H1 (cell line): ENCODE data around the gene FCRL4. TPM values are rescaled to one million over a fixed set of nuclear protein-coding genes. Genes with fewer than 3 reads are reported as not detected.

Experiments used
- FOSL1 ChIP-seq: IDR thresholded peaks from 2 replicates; pipeline ENCODE4 v1.6.1; 2011; ENCODE audit warnings: mild to moderate bottlenecking, low read depth, low read length, moderate library complexity; ENCODE audit not compliant: insufficient read depth
- RXRA ChIP-seq: IDR thresholded peaks from 2 replicates; pipeline ENCODE4 v1.6.1; 2011; ENCODE audit warnings: low read depth, mild to moderate bottlenecking, low read length, moderate library complexity; ENCODE audit not compliant: insufficient read depth
- polyA plus RNA-seq, 7 experiments: library from polyadenylated mRNA; depleted of rRNA in 3 of 7; stranded (reverse) in 5 of 7; unstranded in 2 of 7; fragments of >200 nt in 5 of 7; fragments of 200-250 nt in 2 of 7; gene quantifications; 1 replicate in 5 of 7; 2 replicates in 1 of 7; 4 replicates in 1 of 7; pipeline versions ENCODE4 v1.2.1 to v1.2.3, GENCODE V29; 2011 to 2013; ENCODE audit warnings: missing spikeins in 2 of 7, mixed read lengths in 2 of 7
- total RNA-seq: library from RNA; stranded (reverse); fragmentation: NEBNext Ultra II Directional; extraction: Animal tissue kit (Norgen Biotek cat#: 25700); gene quantifications from 2 replicates; pipeline ENCODE4 v1.2.1, GENCODE V29; 2021

The FCRL4 gene
- total and polyA plus RNA-seq, 2 of the 8 experiments (the other 6 are each of a cell fraction or from before 2014, with no cell fraction given): not detected

- TF ChIP-seq RXRA (no peak), FOSL1 (no peak)
Observed at GRCh38 chr1:157540852-157541251, 57.0 kb downstream of the FCRL4 start (continued).
